ENCODE results near the gene MUCL3.

- TF ChIP-seq CTCF (IDR thresholded peaks at IDR 0.05; ENCODE audit: low read depth, low read length, poor library complexity, severe bottlenecking): no peak
- no peak for TF ChIP-seq EZH2phosphoT487 (IDR thresholded peaks at IDR 0.05; ENCODE audit: borderline replicate concordance, low read length)
Observed at GRCh38 chr6:30931969-30932645, 8.7 kb upstream of the MUCL3 start, which contains the start of gene SFTA2.

Data from DOHH2 (cell line).